Keratinocyte (primary cell): ENCODE results near the gene CASTOR1. TPM values are rescaled to one million over a fixed set of nuclear protein-coding genes. Genes with fewer than 3 reads are reported as not detected.

Experiments used
- DNase-seq: peaks from one replicate; pipeline ENCODE4 v3.0.0-alpha.2; 2011; ENCODE audit warnings: low read depth, missing footprints, low spot score
- FAIRE-seq: peaks from 2 replicates; lab custom pipeline; 2011; peaks lifted over from hg19 to GRCh38; lab: Jason Lieb, UNC
- H2AFZ ChIP-seq: 2 replicates; pipeline ENCODE4 v1.6.0; 2012; ENCODE audit warnings: low read length, control low read depth, inconsistent platforms; ENCODE audit not compliant: control insufficient read depth
- H3K27ac ChIP-seq: 2 replicates; pipeline ENCODE4 v1.5.1; 2011; ENCODE audit warnings: low read length; ENCODE audit not compliant: control insufficient read depth, insufficient read depth
- H3K27me3 ChIP-seq: 3 replicates; pipeline ENCODE4 v1.6.0; 2011; ENCODE audit warnings: low read length; ENCODE audit not compliant: control insufficient read depth, insufficient read depth; ENCODE audit errors: extremely low read depth
- H3K36me3 ChIP-seq, 2 experiments: 2 replicates in 1 of 2; 3 replicates in 1 of 2; pipeline ENCODE4 v1.5.1; 2011; ENCODE audit warnings: low read length in 2 of 2, mild to moderate bottlenecking in 1 of 2; ENCODE audit not compliant: control insufficient read depth in 2 of 2, insufficient read depth in 2 of 2; ENCODE audit errors: extremely low read depth in 1 of 2
- H3K4me1 ChIP-seq: 3 replicates; pipeline ENCODE4 v1.5.1; 2011; ENCODE audit warnings: low read length; ENCODE audit not compliant: control insufficient read depth, insufficient read depth; ENCODE audit errors: extremely low read depth
- H3K4me2 ChIP-seq: 3 replicates; pipeline ENCODE4 v1.6.0; 2011; ENCODE audit warnings: low read depth, low read length; ENCODE audit not compliant: control insufficient read depth, insufficient read depth; ENCODE audit errors: extremely low read depth
- H3K4me3 ChIP-seq, 3 experiments: fragments of 200-600 bp in 1 of 3; sonication (generic) in 1 of 3; 2 replicates in 2 of 3; 3 replicates in 1 of 3; pipeline ENCODE4 v1.5.1; 2011 to 2016; ENCODE audit warnings: low read length in 3 of 3, mild to moderate bottlenecking in 3 of 3, control low read depth in 2 of 3, inconsistent platforms in 1 of 3, low read depth in 1 of 3, mixed read lengths in 1 of 3, mixed run types in 1 of 3, moderate library complexity in 1 of 3; ENCODE audit not compliant: control insufficient read depth in 2 of 3, insufficient read depth in 2 of 3; ENCODE audit errors: extremely low read depth in 1 of 3
- H3K79me2 ChIP-seq: 2 replicates; pipeline ENCODE4 v1.6.0; 2012; ENCODE audit warnings: low read length; ENCODE audit not compliant: control insufficient read depth, insufficient read depth
- H3K9ac ChIP-seq: 3 replicates; pipeline ENCODE4 v1.6.0; 2011; ENCODE audit warnings: low read length; ENCODE audit not compliant: control insufficient read depth, insufficient read depth; ENCODE audit errors: extremely low read depth
- H3K9me1 ChIP-seq: 3 replicates; pipeline ENCODE4 v1.6.0; 2011; ENCODE audit warnings: low read length; ENCODE audit not compliant: control insufficient read depth, insufficient read depth; ENCODE audit errors: extremely low read depth
- H3K9me3 ChIP-seq: 2 replicates; pipeline ENCODE4 v1.5.1; 2012; ENCODE audit warnings: low read depth, low read length; ENCODE audit not compliant: control insufficient read depth
- H4K20me1 ChIP-seq: 3 replicates; pipeline ENCODE4 v1.6.0; 2011; ENCODE audit warnings: low read length; ENCODE audit not compliant: control insufficient read depth, insufficient read depth; ENCODE audit errors: extremely low read depth
- EZH2 ChIP-seq: IDR thresholded peaks from one replicate; pipeline ENCODE4 v1.6.1; 2012; ENCODE audit warnings: inconsistent platforms, mild to moderate bottlenecking, low read length, moderate library complexity
- dilution Hi-C: fragments of 300-500 bp; cut with MboI; formaldehyde crosslinking; loops from one replicate; pipeline ENCODE4 v1.7.0; 2020; ENCODE audit warnings: low sequenced_read_pairs; ENCODE audit not compliant: extremely low pct_ligation_motif_present
- polyA plus RNA-seq, 5 experiments: library from polyadenylated mRNA; depleted of rRNA in 3 of 5; stranded (reverse) in 3 of 5; stranded (forward) in 1 of 5; unstranded in 1 of 5; fragments of >200 nt; gene quantifications; 1 replicate in 1 of 5; 2 replicates in 3 of 5; 3 replicates in 1 of 5; pipeline versions ENCODE4 v1.2.1 to v1.2.3, GENCODE V29; 2011 to 2012; ENCODE audit warnings: missing spikeins in 2 of 5, low read depth in 1 of 5, low replicate concordance in 1 of 5
- TF ChIP-seq, protein P1 (sequence below), 3 experiments: IDR thresholded peaks in 1 of 3; conservative IDR thresholded peaks in 1 of 3; optimal IDR thresholded peaks in 1 of 3; 2 replicates in 2 of 3; 3 replicates in 1 of 3; pipeline versions ENCODE3 to v1.5.1; 2011; ENCODE audit warnings: low read length in 3 of 3, mild to moderate bottlenecking in 3 of 3, moderate library complexity in 2 of 3, control low read depth in 1 of 3, inconsistent platforms in 1 of 3; ENCODE audit not compliant: insufficient read depth in 2 of 3; ENCODE audit errors: extremely low read depth in 1 of 3

The CASTOR1 gene
- polyA plus RNA-seq, 1 donor (not counting 4 experiments of a cell fraction or from before 2014, with no cell fraction given) = 9.1 TPM

DNA sequence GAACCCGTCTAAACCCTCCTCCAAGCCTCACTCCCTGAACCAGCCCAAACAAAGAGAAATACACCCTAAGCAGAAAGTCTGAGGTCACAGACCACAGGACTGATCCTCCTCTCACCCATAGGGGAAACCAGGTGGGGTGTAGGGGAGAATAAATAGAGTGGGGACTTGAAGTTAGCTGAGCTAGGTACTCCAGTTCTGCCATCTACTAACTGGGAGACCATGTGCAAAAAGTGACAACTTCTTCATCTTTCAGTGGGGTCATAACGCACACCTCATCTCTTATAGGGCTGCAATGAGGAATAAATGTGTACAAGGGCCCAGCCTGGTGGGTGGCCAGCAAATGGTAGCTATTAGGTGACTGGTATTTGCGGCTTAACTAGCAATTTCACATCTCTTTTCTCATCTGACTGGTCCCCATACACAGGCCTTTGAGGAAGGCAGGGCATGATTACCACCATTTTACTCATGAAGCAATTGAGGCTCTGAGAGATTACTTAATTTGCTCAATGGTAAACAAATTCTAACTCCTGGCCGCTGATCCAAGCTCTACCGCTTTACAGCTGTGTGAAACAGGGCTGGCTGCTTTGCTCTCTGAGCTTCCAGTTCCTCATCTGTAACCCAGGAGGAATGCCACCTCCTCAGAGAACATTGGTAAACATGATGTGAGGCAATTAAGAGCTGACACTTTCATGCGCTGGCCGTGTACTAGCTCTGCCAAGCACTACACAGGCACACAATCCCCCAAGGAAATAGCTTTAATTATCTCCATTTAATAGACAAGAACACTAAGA is 20.8 kb upstream of the CASTOR1 start:
- Histone ChIP-seq H3K27ac (no peak overlapping the region), H3K79me2 (peaks cover 42% of the 10 kb centered on the region), H3K27me3 (no peaks in the 10 kb centered on the region), H2AFZ (no peak overlapping the region), H3K9me1 (peaks cover 7% of the 10 kb centered on the region), H3K4me1 (peaks cover 91% of the 10 kb centered on the region), H3K4me2 (no peak overlapping the region), H3K36me3 (peaks cover 0 to 4% of the 10 kb centered on the region in 2 experiments), H3K9me3 (no peaks in the 10 kb centered on the region), H3K4me3 (no peak overlapping the region), H3K9ac (no peak overlapping the region), H4K20me1 (peaks cover 12% of the 10 kb centered on the region)
- DNase-seq (no peak), FAIRE-seq (no peak)
- TF ChIP-seq EZH2 = no peak
- TF ChIP-seq, protein P1, sequence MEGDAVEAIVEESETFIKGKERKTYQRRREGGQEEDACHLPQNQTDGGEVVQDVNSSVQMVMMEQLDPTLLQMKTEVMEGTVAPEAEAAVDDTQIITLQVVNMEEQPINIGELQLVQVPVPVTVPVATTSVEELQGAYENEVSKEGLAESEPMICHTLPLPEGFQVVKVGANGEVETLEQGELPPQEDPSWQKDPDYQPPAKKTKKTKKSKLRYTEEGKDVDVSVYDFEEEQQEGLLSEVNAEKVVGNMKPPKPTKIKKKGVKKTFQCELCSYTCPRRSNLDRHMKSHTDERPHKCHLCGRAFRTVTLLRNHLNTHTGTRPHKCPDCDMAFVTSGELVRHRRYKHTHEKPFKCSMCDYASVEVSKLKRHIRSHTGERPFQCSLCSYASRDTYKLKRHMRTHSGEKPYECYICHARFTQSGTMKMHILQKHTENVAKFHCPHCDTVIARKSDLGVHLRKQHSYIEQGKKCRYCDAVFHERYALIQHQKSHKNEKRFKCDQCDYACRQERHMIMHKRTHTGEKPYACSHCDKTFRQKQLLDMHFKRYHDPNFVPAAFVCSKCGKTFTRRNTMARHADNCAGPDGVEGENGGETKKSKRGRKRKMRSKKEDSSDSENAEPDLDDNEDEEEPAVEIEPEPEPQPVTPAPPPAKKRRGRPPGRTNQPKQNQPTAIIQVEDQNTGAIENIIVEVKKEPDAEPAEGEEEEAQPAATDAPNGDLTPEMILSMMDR (optimal IDR thresholded peaks at IDR 0.05 in 1 of 3, IDR thresholded peaks at IDR 0.05 in 1 of 3, conservative IDR thresholded peaks at IDR 0.05 in 1 of 3; ENCODE audit: extremely low read depth in 1 of 3, insufficient read depth in 2 of 3, low read length in 3 of 3) = no peak
- dilution Hi-C loops = no loop called here

DNA sequence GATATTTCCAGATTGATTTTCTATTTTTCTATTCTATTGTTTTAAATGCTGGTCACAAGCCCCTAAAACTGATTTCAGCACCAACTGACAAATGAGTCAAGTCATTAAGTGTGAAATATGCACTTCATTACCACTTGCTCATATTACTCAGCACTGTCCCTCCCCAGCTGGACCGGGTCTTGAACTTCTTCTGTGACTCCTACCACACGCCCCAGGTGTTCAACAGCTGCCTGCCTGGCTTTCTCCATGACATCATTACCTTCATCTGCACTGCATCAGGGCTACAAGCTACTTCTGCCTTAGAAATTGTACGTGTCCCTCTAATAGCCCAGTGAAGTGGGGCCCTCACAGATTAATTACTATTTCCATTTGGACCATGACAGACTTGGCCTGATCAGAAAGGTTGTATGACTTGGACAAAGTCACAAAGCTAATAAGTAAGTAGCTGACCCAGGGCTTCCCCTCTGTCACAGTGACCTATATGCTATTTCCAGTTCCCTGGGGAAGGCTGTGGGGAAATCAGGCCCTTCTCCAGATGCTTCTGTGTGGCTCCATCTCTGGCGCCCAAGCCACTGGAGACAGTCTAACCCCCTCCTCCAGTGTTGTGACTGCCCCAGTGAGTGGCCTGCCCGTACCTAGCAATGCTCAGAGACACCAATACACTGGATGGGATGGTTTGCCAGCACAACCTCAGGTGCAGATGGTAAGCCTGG is 19.4 kb upstream of the CASTOR1 start:
- H3K9ac ChIP-seq = no peak overlapping the region
- no peak overlapping the region for H3K27ac ChIP-seq
- no peak overlapping the region for H2AFZ ChIP-seq
- peaks cover 3 to 4% of the 10 kb centered on the region in 2 experiments for H3K36me3 ChIP-seq
- H4K20me1 ChIP-seq = peaks cover 13% of the 10 kb centered on the region
- FAIRE-seq = peak; percentile 53
- H3K4me2 ChIP-seq = no peak overlapping the region
- H3K79me2 ChIP-seq = peaks cover 35% of the 10 kb centered on the region
- H3K9me3 ChIP-seq = no peaks in the 10 kb centered on the region
- peaks cover 12% of the 10 kb centered on the region for H3K9me1 ChIP-seq
- dilution Hi-C loops = no loop called here
- TF ChIP-seq EZH2 = no peak
- TF ChIP-seq, protein P1 (optimal IDR thresholded peaks at IDR 0.05 in 1 of 3, IDR thresholded peaks at IDR 0.05 in 1 of 3, conservative IDR thresholded peaks at IDR 0.05 in 1 of 3; ENCODE audit: extremely low read depth in 1 of 3, insufficient read depth in 2 of 3, low read length in 3 of 3) = no peak
- DNase-seq = no peak
- H3K27me3 ChIP-seq = no peaks in the 10 kb centered on the region
- no peak overlapping the region for H3K4me3 ChIP-seq
- H3K4me1 ChIP-seq = peaks cover 91% of the 10 kb centered on the region
